ENCODE results near the gene IQSEC3.

The IQSEC3 gene

DNA sequence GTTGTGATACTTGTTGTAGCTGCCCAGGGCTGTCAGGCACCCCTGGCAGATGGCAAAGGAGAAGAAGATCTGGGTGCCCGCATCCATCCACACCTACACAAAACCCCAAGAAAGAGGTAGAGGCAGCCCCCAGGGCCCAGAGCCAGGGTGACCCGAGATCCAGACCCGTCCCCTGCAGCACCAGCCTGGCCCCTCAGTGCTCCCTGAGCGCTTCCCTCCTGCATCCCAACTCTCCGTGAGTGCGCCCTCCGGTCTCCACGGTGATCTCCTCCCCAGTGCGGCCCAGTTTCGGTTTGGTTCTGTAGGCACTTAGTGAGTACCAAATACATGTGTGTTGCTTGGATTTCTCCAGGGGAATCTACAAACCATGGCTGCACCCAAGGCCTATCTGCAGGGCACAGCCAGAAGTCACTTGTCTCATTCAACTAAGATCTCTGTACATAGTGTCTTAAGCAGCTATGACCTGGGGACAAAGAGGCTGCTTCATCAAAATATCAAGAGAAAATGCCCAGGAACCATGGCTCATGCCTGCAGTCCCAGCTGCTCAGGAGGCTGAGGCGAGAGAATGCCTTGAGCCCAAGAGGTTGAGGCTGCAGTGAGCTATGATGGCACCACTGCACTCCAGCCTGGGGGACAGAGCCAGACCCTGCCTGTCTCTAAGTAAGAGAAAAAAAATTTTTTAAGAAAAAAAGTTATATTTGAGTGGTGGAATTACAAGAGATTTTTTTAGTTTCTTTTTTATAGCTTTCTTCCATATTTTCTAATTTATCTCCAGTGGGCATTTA lies 131.5 kb downstream of the IQSEC3 start:
- DNase-seq (ENCODE audit: low spot score) = no peak

GRCh38 chr12:198705-199104 lies 132.1 kb downstream of the IQSEC3 start:
- no peak for DNase-seq (ENCODE audit: low spot score)

GRCh38 chr12:201361-201760 lies 134.8 kb downstream of the IQSEC3 start:
- no peak for DNase-seq (ENCODE audit: low spot score)

DNA sequence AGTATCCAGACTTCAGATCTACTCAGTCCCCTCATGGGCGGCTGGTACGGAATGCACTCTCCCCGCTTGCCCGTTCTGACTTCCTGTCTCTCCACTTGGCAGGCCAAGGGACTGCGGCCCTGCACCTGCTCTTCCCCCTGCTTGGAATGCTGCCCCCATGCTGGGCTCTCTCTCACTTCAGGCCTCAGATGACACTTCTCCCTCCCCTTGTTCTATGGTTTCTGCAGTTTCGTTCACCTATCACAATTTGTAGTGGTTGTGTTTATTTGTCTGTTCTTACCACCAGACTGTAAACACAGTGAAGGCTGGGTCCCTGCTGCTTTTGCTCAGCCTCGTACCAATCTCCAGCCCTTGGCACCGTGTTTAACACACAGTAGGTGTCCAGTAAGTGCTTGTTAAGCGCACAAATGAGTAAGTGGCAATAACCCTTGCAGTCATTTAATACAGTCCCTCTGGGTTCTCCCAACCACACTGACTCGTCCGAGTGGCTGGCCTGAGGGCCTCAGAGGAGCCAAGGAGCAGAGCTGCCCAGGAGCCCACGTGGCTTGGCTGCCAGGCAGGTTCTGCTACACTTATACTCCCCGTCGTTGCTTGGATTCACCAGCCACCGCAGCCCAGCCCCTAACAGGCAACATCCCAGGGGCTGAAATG lies 135.6 kb downstream of the IQSEC3 start:
- DNase-seq (ENCODE audit: low spot score) = peak; percentile 77

GRCh38 chr12:203074-203461 lies 136.5 kb downstream of the IQSEC3 start:
- no peak for DNase-seq (ENCODE audit: low spot score)

DNA sequence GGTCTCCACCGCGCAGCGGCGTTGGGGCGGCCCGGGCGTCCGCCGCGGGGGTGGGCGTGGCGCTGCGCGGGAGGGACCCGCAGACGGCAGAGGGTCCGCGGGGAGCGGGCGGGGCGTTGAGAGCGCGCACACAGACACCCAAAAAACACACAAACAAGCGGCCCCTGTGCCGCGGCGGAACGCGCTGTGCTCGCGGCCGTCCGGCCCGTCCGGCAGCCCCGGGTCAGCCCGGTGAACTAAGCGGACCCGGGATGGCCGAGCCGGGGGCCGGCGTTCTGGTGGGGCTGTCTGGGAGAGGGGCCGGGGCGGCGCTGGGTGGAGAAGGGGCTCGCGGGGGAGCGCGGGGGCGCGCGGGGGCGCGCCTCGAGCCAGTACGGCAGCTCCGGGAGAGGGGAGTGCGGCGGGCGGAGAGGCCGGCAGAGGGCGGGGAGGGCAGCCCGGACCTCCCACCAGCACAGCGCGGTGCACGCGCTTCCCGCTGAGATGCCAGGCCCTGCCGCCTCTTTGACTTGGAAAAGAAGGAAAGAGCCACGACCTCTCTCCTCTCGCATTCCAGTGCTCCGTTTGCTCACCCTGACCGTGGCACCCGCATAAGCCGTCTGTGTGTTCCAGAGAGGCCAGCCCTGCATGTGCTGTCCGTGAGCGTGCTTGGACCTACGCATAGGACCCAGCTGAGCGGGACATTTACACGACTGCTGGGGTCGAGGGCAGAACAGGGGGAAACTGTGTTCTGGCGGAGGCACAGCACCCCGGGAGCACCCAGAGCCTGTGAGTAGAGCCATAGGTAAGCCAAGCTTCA lies 137.1 kb downstream of the IQSEC3 start:
- DNase-seq (ENCODE audit: low spot score) = peak; percentile 85

DNA sequence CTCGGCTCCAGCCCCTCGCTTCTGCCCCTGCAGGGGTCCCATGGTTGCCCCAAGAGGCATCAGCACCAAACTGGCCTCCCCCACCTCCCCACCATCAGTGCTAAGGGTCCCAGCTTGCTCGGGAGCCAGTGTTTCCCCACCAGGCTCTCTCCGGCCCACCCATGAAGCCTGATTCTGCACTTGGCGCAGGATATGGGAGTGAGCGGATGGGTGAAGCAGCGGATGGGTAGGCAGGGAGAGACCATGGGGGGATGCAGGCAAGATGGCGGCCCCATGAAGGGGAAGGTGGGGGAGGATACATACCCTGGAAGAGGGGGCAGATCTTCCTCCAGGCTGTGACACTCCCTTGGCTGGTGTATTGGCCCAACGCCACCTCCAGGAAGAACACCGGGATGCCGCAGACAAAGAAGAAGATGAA lies 137.7 kb downstream of the IQSEC3 start:
- DNase-seq (ENCODE audit: low spot score) = no peak

DNA sequence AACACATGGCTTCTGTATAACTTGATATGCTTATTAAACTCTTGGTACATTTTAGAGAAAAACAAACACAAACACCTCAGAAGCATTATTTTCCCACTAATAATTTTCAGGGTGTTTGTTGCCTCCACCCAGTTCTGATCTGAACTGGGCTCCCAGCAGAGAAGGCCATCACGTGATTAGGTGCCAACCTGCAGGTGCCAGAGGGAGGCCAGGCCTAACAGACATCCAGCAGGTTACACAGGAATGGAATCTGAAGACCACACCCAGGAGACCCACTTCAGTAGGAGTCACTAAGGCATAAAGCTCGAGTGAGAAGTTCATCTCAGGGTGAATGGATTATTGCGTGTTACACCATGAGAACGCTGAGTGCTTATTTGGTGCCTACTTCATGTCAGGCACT lies 138.5 kb downstream of the IQSEC3 start:
- no peak for DNase-seq (ENCODE audit: low spot score)

- no peak for DNase-seq (ENCODE audit: low spot score)
Observed at GRCh38 chr12:206746-207440, 140.3 kb downstream of the IQSEC3 start.

GRCh38 chr12:207804-208203 lies 141.2 kb downstream of the IQSEC3 start:
- DNase-seq (ENCODE audit: low spot score) = no peak

DNA sequence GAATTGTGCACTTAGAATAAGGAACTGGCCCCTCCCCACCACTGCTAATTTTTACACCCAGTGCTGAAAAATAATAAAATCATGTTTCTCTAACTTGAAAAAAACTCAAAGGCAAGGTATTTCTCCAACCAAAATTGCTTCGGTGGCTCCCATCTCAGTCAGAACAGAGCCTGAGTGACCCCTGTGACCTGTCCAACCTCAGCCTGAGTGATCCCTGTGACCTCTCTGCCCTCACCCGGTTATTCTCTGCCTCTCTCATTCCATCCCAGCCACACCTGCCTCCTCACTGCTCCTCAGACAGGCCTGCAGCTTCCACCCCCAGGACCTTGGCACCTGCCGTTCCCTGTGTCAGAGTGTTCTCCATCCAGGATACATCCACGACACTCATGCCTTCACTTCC lies 142.2 kb downstream of the IQSEC3 start:
- DNase-seq (ENCODE audit: low spot score) = no peak

GRCh38 chr12:209246-209645 lies 142.7 kb downstream of the IQSEC3 start:
- no peak for DNase-seq (ENCODE audit: low spot score)

GRCh38 chr12:209851-210250 lies 143.3 kb downstream of the IQSEC3 start:
- DNase-seq (ENCODE audit: low spot score) = no peak

GRCh38 chr12:210277-211141 lies 143.9 kb downstream of the IQSEC3 start:
- DNase-seq (ENCODE audit: low spot score) = no peak

DNA sequence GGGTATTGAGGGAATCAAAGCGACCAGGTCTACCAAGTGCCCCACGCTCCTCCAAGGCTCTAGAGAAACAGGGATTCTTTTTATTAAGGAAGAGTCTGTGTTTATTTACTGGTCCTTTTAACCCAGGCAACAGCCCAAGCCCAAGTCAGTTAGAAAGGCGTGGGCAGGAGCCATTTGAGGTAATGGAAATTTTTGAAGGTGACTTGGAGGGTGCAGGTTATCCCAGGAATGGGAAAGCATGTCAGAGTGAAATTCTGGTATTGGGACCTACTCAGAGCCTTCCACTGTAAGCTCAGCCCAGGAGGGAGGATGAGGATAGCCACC lies 144.5 kb downstream of the IQSEC3 start:
- DNase-seq (ENCODE audit: low spot score) = no peak

GRCh38 chr12:211639-212414 lies 145.3 kb downstream of the IQSEC3 start:
- DNase-seq (ENCODE audit: low spot score) = no peak

GRCh38 chr12:212415-212714 lies 145.8 kb downstream of the IQSEC3 start:
- no peak for DNase-seq (ENCODE audit: low spot score)

GRCh38 chr12:212715-213526 lies 146.4 kb downstream of the IQSEC3 start:
- peak; percentile 39 for DNase-seq (ENCODE audit: low spot score)

DNA sequence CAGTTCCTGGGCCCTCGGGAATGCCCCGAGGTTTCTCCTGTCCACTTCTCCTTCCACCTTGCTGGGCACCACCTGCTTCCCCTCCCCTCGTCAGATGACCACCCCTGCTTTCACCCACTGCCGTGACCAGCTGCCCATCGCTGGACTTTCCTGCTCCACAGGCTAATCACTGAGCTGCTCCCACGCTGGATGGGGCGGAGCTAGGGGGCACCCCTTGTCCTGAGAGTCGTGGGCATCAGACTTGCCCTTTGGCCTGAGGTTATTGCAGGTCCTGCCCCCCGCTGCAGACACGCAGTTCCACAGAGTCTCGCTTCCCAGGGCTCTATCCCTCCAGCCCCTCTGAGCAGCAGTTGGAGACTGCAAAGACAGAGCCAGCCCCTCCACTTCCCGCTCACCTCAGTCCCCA lies 147.0 kb downstream of the IQSEC3 start:
- DNase-seq (ENCODE audit: low spot score) = no peak
